22Rv1 (cell line): ENCODE measurements around the gene TMOD4.

Experiments
- CTCF ChIP-seq: fragments of 450-650 bp; IDR thresholded peaks from 2 replicates; pipeline ENCODE4 v1.5.1; 2017; ENCODE audit warnings: mild to moderate bottlenecking
- ZFX ChIP-seq: fragments of 450-650 bp; IDR thresholded peaks from 2 replicates; pipeline ENCODE4 v1.6.1; 2017; ENCODE audit warnings: antibody characterized with exemption, borderline replicate concordance

- no peak for TF ChIP-seq CTCF
- no peak for TF ChIP-seq ZFX
Observed at GRCh38 chr1:151175041-151175741, 590 bp downstream of the TMOD4 start.
